A549 (cell line): ENCODE data around the gene PDILT. TPM values are rescaled to one million over a fixed set of nuclear protein-coding genes. Genes with fewer than 3 reads are reported as not detected.
"Not testable (repeated sequence)": the region's sequence is repeated elsewhere in the genome, so short reads cannot be mapped to it uniquely, and the experiment has no call there.

Source experiments
- ATAC-seq, 2 experiments: fragments of 200-7000 bp in 1 of 2; fragments of >200 bp in 1 of 2; cut with Nextera tagmentation in 1 of 2; cut with Tn5 transposase in 1 of 2; 3 replicates each; pipeline versions ENCODE4 v1.8.0 to v1.9.1; 2018 to 2020; ENCODE audit warnings: mild to moderate bottlenecking in 1 of 2, moderate library complexity in 1 of 2
- CTCF ChIA-PET: fragments of 300-600 bp; sonication (Branson Sonifier 250); formaldehyde crosslinking; extraction: SDS; loops from one replicate; lab custom pipeline; 2021; ENCODE audit warnings: antibody characterized with exemption, inconsistent platforms; lab: Yijun Ruan, JAX
- POLR2A ChIA-PET: fragments of 350-600 bp; formaldehyde crosslinking; extraction: SDS; loops from one replicate; lab custom pipeline; 2021; ENCODE audit warnings: antibody characterized with exemption, inconsistent platforms; lab: Yijun Ruan, JAX
- DNase-seq, 2 experiments: peaks; one replicate each; pipeline versions ENCODE4 v3.0.0 to v3.0.0-alpha.2; 2011 to 2016; ENCODE audit warnings: low read depth in 1 of 2, low spot score in 1 of 2
- FAIRE-seq: peaks from 2 replicates; lab custom pipeline; 2011; peaks lifted over from hg19 to GRCh38; lab: Jason Lieb, UNC
- H3K27ac ChIP-seq, 2 experiments: fragments of >200 bp; sonication (Bioruptor Twin); formaldehyde crosslinking; 3 replicates each; pipeline ENCODE4 v1.5.1; 2016 to 2017
- H3K4me1 ChIP-seq: fragments of >200 bp; sonication (Bioruptor Twin); formaldehyde crosslinking; 3 replicates; pipeline ENCODE4 v1.6.1; 2016
- H3K4me2 ChIP-seq: fragments of >200 bp; sonication (Bioruptor Twin); formaldehyde crosslinking; 3 replicates; pipeline ENCODE4 v1.6.1; 2016
- H3K4me3 ChIP-seq: fragments of >200 bp; sonication (Bioruptor Twin); formaldehyde crosslinking; 3 replicates; pipeline ENCODE4 v1.5.1; 2016
- H3K9me3 ChIP-seq: fragments of >200 bp; sonication (Bioruptor Twin); formaldehyde crosslinking; 3 replicates; pipeline ENCODE4 v1.6.1; 2016
- BCL3 ChIP-seq: fragments of >200 bp; sonication (Bioruptor Twin); formaldehyde crosslinking; IDR thresholded peaks from 3 replicates; pipeline ENCODE4 v1.6.1; 2016
- EHF ChIP-seq: fragments of 250-450 bp; sonication (Bioruptor Pico); IDR thresholded peaks from 2 replicates; pipeline ENCODE4 v1.5.0; 2020; ENCODE audit warnings: mild to moderate bottlenecking
- EHMT2 ChIP-seq: fragments of 200-600 bp; sonication (generic); IDR thresholded peaks from 2 replicates; pipeline ENCODE4 v1.6.1; 2016; ENCODE audit warnings: antibody characterized with exemption, low read depth, mild to moderate bottlenecking, moderate library complexity
- GATA3 ChIP-seq: IDR thresholded peaks from 2 replicates; pipeline ENCODE4 v1.6.1; 2012; ENCODE audit warnings: borderline replicate concordance
- HEYL ChIP-seq: fragments of 250-450 bp; sonication (Bioruptor Pico); IDR thresholded peaks from 2 replicates; pipeline ENCODE4 v1.8.0; 2021; ENCODE audit warnings: mild to moderate bottlenecking, moderate library complexity
- JUN ChIP-seq, 2 experiments: fragments of >200 bp; sonication (Bioruptor Twin); formaldehyde crosslinking; IDR thresholded peaks; 2 replicates in 1 of 2; 3 replicates in 1 of 2; pipeline ENCODE4 v1.6.1; 2016 to 2017
- MAFK ChIP-seq: fragments of 450-650 bp; IDR thresholded peaks from 2 replicates; pipeline ENCODE4 v1.6.1; 2014; ENCODE audit not compliant: partially characterized antibody
- MAX ChIP-seq: IDR thresholded peaks from 2 replicates; pipeline ENCODE4 v1.6.1; 2012
- NFE2L2 ChIP-seq: fragments of 150-350 bp; conservative IDR thresholded peaks from 2 replicates; pipeline ENCODE4 v1.6.1; 2014; ENCODE audit warnings: low read length
- NR3C1 ChIP-seq: fragments of >200 bp; sonication (Bioruptor Twin); formaldehyde crosslinking; IDR thresholded peaks from 3 replicates; pipeline ENCODE4 v1.6.1; 2017
- PHF8 ChIP-seq: fragments of 200-600 bp; sonication (generic); IDR thresholded peaks from 2 replicates; pipeline ENCODE4 v1.6.1; 2016; ENCODE audit warnings: low read depth, mild to moderate bottlenecking, antibody characterized with exemption, moderate library complexity, borderline replicate concordance
- REST ChIP-seq: fragments of 200-600 bp; sonication (generic); IDR thresholded peaks from 2 replicates; pipeline ENCODE4 v1.6.1; 2016; ENCODE audit warnings: antibody characterized with exemption, mild to moderate bottlenecking, moderate library complexity
- RNF2 ChIP-seq: fragments of 200-600 bp; sonication (generic); IDR thresholded peaks from 2 replicates; pipeline ENCODE4 v1.6.1; 2016; ENCODE audit warnings: low read depth, mild to moderate bottlenecking, antibody characterized with exemption, moderate library complexity, borderline replicate concordance
- SMC3 ChIP-seq: fragments of >200 bp; sonication (Bioruptor Twin); formaldehyde crosslinking; IDR thresholded peaks from 3 replicates; pipeline ENCODE4 v1.6.1; 2018; ENCODE audit warnings: inconsistent platforms
- WGBS: methylation state at CpG from one replicate; pipeline ENCODE4 v1.1.6; 2017; ENCODE audit errors: missing lambda C conversion rate; 5-methylcytosine and 5-hydroxymethylcytosine counted together
- polyA plus RNA-seq, 4 experiments: library from polyadenylated mRNA; depleted of rRNA in 3 of 4; stranded (reverse); fragments of >200 nt; fragmentation: RNase III in 1 of 4; extraction: RNeasy Plus Mini Kit Qiagen cat#74134 plus additional on column Dnase treatment in 1 of 4; gene quantifications; 2 replicates in 3 of 4; 3 replicates in 1 of 4; pipeline ENCODE4 v1.2.3, GENCODE V29; 2011 to 2017

The PDILT gene
- polyA plus RNA-seq, 2 of the 4 experiments (the other 2 are of a cell fraction) = not detected

GRCh38 chr16:20430948-20431347 is 26.4 kb upstream of the PDILT start:
- ATAC-seq = no peak; a peak in 1 of 6 replicates
- Histone ChIP-seq H3K4me3 (no peak overlapping the region), H3K4me2 (no peak overlapping the region), H3K4me1 (no peaks in the 10 kb centered on the region)
- ChIA-PET POLR2A (no interaction called here), CTCF (no interaction called here)
- DNase-seq = no peak
- no peak for TF ChIP-seq NFE2L2
- TF ChIP-seq SMC3 = no peak
- TF ChIP-seq HEYL (CRISPR knock-in tag) = no peak
- no peak for TF ChIP-seq NR3C1
- TF ChIP-seq JUN (IDR thresholded peaks at IDR 0.05) = no peak
- TF ChIP-seq EHF (CRISPR knock-in tag) = no peak
- no peak for TF ChIP-seq RNF2
- no peak for TF ChIP-seq PHF8
- TF ChIP-seq BCL3 = no peak
- no peak for TF ChIP-seq MAFK
- TF ChIP-seq MAX = no peak
- TF ChIP-seq EHMT2 = no peak
- TF ChIP-seq, all 56 proteins: peak for 0
- Histone ChIP-seq H3K9me3 (peaks cover 2% of the 10 kb centered on the region; the same call in 1 of the 3 replicates), H3K27ac (no peak overlapping the region)
- 45% methylated on average over 11 of the region's 11 CpGs for WGBS
- no peak for FAIRE-seq

GRCh38 chr16:20430480-20430879 is 25.9 kb upstream of the PDILT start:
- 25% methylated on average over 1 of the region's 1 CpG for WGBS
- DNase-seq, H3K27ac ChIP-seq, ATAC-seq, CTCF ChIA-PET, H3K4me1 ChIP-seq, H3K9me3 ChIP-seq, H3K4me2 ChIP-seq, POLR2A ChIA-PET, FAIRE-seq, H3K4me3 ChIP-seq: not testable (repeated sequence)

GRCh38 chr16:20429499-20429898 is 25.0 kb upstream of the PDILT start:
- H3K9me3 ChIP-seq, POLR2A ChIA-PET, FAIRE-seq, H3K27ac ChIP-seq, H3K4me3 ChIP-seq, DNase-seq, H3K4me1 ChIP-seq, CTCF ChIA-PET, H3K4me2 ChIP-seq, ATAC-seq: not testable (repeated sequence)
- 47% methylated on average over 7 of the region's 7 CpGs for WGBS

GRCh38 chr16:20427401-20427797 is 22.9 kb upstream of the PDILT start:
- FAIRE-seq, H3K4me3 ChIP-seq, POLR2A ChIA-PET, H3K9me3 ChIP-seq, H3K4me2 ChIP-seq, H3K4me1 ChIP-seq, ATAC-seq, CTCF ChIA-PET, H3K27ac ChIP-seq: not testable (repeated sequence)
- DNase-seq = peak in 1 of 2 experiments; percentile 11
- WGBS = 6% methylated on average over 2 of the region's 2 CpGs

- no peaks in the 10 kb centered on the region for H3K4me1 ChIP-seq
- H3K9me3 ChIP-seq = peaks cover 2% of the 10 kb centered on the region; the same call in 1 of the 3 replicates
- POLR2A ChIA-PET = no interaction called here
- no peak overlapping the region for H3K4me2 ChIP-seq
- no peak for DNase-seq
- TF ChIP-seq REST (peak; percentile 57; the same call in 1 of the 2 replicates), GATA3 (no peak)
- no peak overlapping the region for H3K4me3 ChIP-seq
- CTCF ChIA-PET = no interaction called here
- 10% methylated on average over 2 of the region's 2 CpGs for WGBS
- no peak overlapping the region for H3K27ac ChIP-seq
- FAIRE-seq = no peak
- no peak for ATAC-seq
Measured at GRCh38 chr16:20424129-20424866, 19.8 kb upstream of the PDILT start.

GRCh38 chr16:20423772-20424128 is 19.2 kb upstream of the PDILT start:
- ATAC-seq, H3K9me3 ChIP-seq, DNase-seq, POLR2A ChIA-PET, H3K27ac ChIP-seq, FAIRE-seq, H3K4me1 ChIP-seq, H3K4me3 ChIP-seq, H3K4me2 ChIP-seq, CTCF ChIA-PET: not testable (repeated sequence)
- 24% methylated on average over 5 of the region's 5 CpGs for WGBS

- not testable (repeated sequence) for ATAC-seq
Measured at GRCh38 chr16:20421748-20422147, 17.2 kb upstream of the PDILT start.

More at GRCh38 chr16:20421748-20422147, 17.2 kb upstream of the PDILT start:
- H3K4me2 ChIP-seq, POLR2A ChIA-PET, DNase-seq, H3K27ac ChIP-seq, H3K4me3 ChIP-seq, FAIRE-seq, H3K9me3 ChIP-seq, CTCF ChIA-PET, H3K4me1 ChIP-seq: not testable (repeated sequence)
- WGBS = 33% methylated on average over 2 of the region's 2 CpGs
